GM18870 (cell line): ENCODE measurements around the gene TMEM215.

Experiments used
- ATAC-seq: cut with Tn5 transposase; IDR thresholded peaks from one replicate; pipeline ENCODE4 v1.9.1; 2021; ENCODE audit warnings: moderate library complexity; ENCODE audit not compliant: unreplicated experiment

TMEM215 gene

DNA sequence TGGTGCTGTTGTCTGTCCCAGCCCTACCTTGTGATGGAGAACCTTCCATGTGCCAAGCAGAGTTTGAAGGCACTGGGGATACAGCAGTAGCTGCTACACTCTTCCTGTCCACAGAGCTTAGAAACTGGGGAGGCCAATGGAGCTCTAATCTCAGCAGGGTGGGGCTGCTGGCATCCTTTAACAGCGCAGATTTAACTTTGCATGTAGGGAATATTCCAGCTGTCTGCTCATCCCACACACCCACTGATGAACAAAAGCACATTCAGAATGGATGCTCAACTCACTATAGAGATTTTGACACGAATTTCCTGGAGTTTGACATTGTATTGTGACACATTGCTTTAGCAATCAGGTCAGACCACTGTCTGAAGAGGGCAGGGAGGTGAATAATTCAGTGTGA is 49.0 kb downstream of the TMEM215 start:
- ATAC-seq: no peak
